ENCODE data around the gene LYRM1. TPM values are rescaled to one million over a fixed set of nuclear protein-coding genes. Genes with fewer than 3 reads are reported as not detected.

The LYRM1 gene
- total and polyA plus RNA-seq, 2 of the 8 experiments (the other 6 are each of a cell fraction or from before 2014, with no cell fraction given), result 11.6 to 13.4 TPM

GRCh38 chr16:20881503-20881878 is 19.1 kb upstream of the LYRM1 start:
- no peak overlapping the region for H4K5ac ChIP-seq (ENCODE audit: insufficient read length, low read depth, low read length)
- H2BK5ac ChIP-seq (ENCODE audit: low read depth, low read length), result no peak overlapping the region
- no peak overlapping the region for H3K18ac ChIP-seq (ENCODE audit: extremely low read depth, low read length)
- no peaks in the 10 kb centered on the region for H3K23me2 ChIP-seq (ENCODE audit: low read depth, low read length)
- no peaks in the 10 kb centered on the region for H3K36me3 ChIP-seq (ENCODE audit: control insufficient read depth in 2 of 4, insufficient read depth in 4 of 4, low read length in 3 of 4)
- H3K79me1 ChIP-seq (ENCODE audit: low read depth, low read length), result peaks cover 10% of the 10 kb centered on the region; the same call in 1 of the 2 replicates
- H3K4me2 ChIP-seq (ENCODE audit: insufficient read depth in 1 of 2, low read depth in 2 of 2, low read length in 2 of 2), result no peak overlapping the region
- POLR2A ChIA-PET (ENCODE audit: partially characterized antibody), result interaction anchor here (0.8 kb wide), 1 partner anchor 68 kb away, joined by 3 read pairs; no protein-coding TSS in a partner anchor
- no peak overlapping the region for H2BK120ac ChIP-seq (replicated peaks; ENCODE audit: low read depth, low read length)
- no peak overlapping the region for H2AK5ac ChIP-seq (ENCODE audit: low read depth, low read length)
- no peak overlapping the region for H3K27ac ChIP-seq (ENCODE audit: low read depth, low read length)
- no peak overlapping the region for H4K8ac ChIP-seq (ENCODE audit: extremely low read depth, insufficient read depth, low read length)
- no peak overlapping the region for H2AFZ ChIP-seq (ENCODE audit: low read length)
- CTCF ChIA-PET (ENCODE audit: partially characterized antibody), result interaction anchor here (0.9 kb wide), 2 partner anchors 8 to 31 kb away, joined by 3 to 5 read pairs; no protein-coding TSS in a partner anchor
- H3K79me2 ChIP-seq (ENCODE audit: control insufficient read depth in 1 of 2, insufficient read depth in 2 of 2, low read length in 2 of 2), result peaks cover 9 to 82% of the 10 kb centered on the region in 2 experiments
- H3K4me3 ChIP-seq (ENCODE audit: extremely low read depth in 1 of 4, insufficient read depth in 2 of 4, low read depth in 3 of 4, low read length in 4 of 4), result no peak overlapping the region
- 88% methylated on average over 6 of the region's 6 CpGs; no CpG with 5 or more reads in 1 of the 2 experiments for WGBS, 2 experiments (ENCODE audit: extremely low coverage in 1 of 2, insufficient coverage in 1 of 2, insufficient read length in 1 of 2, insufficient replicate concordance in 2 of 2, low coverage in 1 of 2, low lambda C conversion rate in 2 of 2, missing lambda C conversion rate in 1 of 2)
- no peaks in the 10 kb centered on the region for H4K20me1 ChIP-seq (replicated peaks in 1 of 2; ENCODE audit: control insufficient read depth in 1 of 2, insufficient read depth in 2 of 2, low read length in 2 of 2)
- H2BK15ac ChIP-seq (ENCODE audit: low read length), result no peak overlapping the region
- DNase-seq (ENCODE audit: low read depth in 1 of 2, low spot score in 2 of 2) (no peak), FAIRE-seq (no peak)
- no peak overlapping the region for H3K14ac ChIP-seq (ENCODE audit: insufficient read length)
- H3K4me1 ChIP-seq (replicated peaks in 1 of 4; ENCODE audit: control insufficient read depth in 3 of 4, insufficient read depth in 4 of 4, low read length in 3 of 4), result peaks cover 0 to 9% (median 2%) of the 10 kb centered on the region in 4 experiments; a peak in 2 of 7 replicates
- H2BK20ac ChIP-seq (ENCODE audit: low read length), result no peak overlapping the region
- no peak overlapping the region for H3K4ac ChIP-seq (replicated peaks; ENCODE audit: insufficient read length, low read depth, low read length)
- no peak overlapping the region for H2BK12ac ChIP-seq (ENCODE audit: low read depth, low read length)
- H3K27me3 ChIP-seq (replicated peaks in 1 of 4; ENCODE audit: control insufficient read depth in 3 of 4, extremely low read depth in 1 of 4, insufficient read depth in 3 of 4, low read length in 3 of 4), result no peaks in the 10 kb centered on the region
- no peaks in the 10 kb centered on the region for H3K9me3 ChIP-seq (ENCODE audit: insufficient read depth in 2 of 2, low read depth in 1 of 2, low read length in 1 of 2)
- no peak overlapping the region for H4K91ac ChIP-seq (replicated peaks; ENCODE audit: insufficient read length, low read length)
- no peak overlapping the region for H3K9ac ChIP-seq (replicated peaks in 1 of 4; ENCODE audit: extremely low read depth in 1 of 4, low read depth in 3 of 4, low read length in 3 of 4)
- H3K23ac ChIP-seq (ENCODE audit: insufficient read length), result no peak overlapping the region
- H3K56ac ChIP-seq (replicated peaks; ENCODE audit: insufficient read length, low read depth, low read length), result no peak overlapping the region
- TF ChIP-seq RBBP5 (IDR thresholded peaks at IDR 0.05; ENCODE audit: borderline replicate concordance, low read depth, low read length), result no peak
- TF ChIP-seq CBX8 (IDR thresholded peaks at IDR 0.05; ENCODE audit: borderline replicate concordance, low read depth, low read length), result no peak
- no peak for TF ChIP-seq MAX (IDR thresholded peaks at IDR 0.05)
- no peak for TF ChIP-seq KDM1A (IDR thresholded peaks at IDR 0.05; ENCODE audit: borderline replicate concordance, low read length)
- no peak for TF ChIP-seq POLR2A (IDR thresholded peaks at IDR 0.05; ENCODE audit: control extremely low read depth in 1 of 2, low read depth in 2 of 2, low read length in 2 of 2)
- TF ChIP-seq SP2 (IDR thresholded peaks at IDR 0.05; ENCODE audit: low read length), result no peak
- TF ChIP-seq GTF2F1 (IDR thresholded peaks at IDR 0.05; ENCODE audit: borderline replicate concordance, low read depth, low read length), result no peak
- no peak for TF ChIP-seq SP1 (IDR thresholded peaks at IDR 0.05; ENCODE audit: low read depth, low read length)
- no peak for TF ChIP-seq TAF7 (optimal IDR thresholded peaks at IDR 0.05; ENCODE audit: borderline replicate concordance, low read depth, low read length)
- TF ChIP-seq EGR1 (IDR thresholded peaks at IDR 0.05; ENCODE audit: borderline replicate concordance, low read depth, low read length), result no peak
- no peak for TF ChIP-seq ZNF274 (IDR thresholded peaks at IDR 0.05; ENCODE audit: borderline replicate concordance, extremely low read depth, low read length)
- TF ChIP-seq CHD1 (IDR thresholded peaks at IDR 0.05; ENCODE audit: low read depth, low read length), result no peak
- no peak for TF ChIP-seq SRF (IDR thresholded peaks at IDR 0.05; ENCODE audit: low read depth, low read length)
- no peak for TF ChIP-seq RXRA (IDR thresholded peaks at IDR 0.05; ENCODE audit: insufficient read depth, low read depth, low read length)
- no peak for TF ChIP-seq BRCA1 (IDR thresholded peaks at IDR 0.05; ENCODE audit: low read depth, low read length)
- TF ChIP-seq ASH2L (IDR thresholded peaks at IDR 0.05; ENCODE audit: low read length), result no peak
